Muscle layer of duodenum (tissue), 2 donors: ENCODE measurements around the gene C17orf113.

Source experiments
- H3K27ac ChIP-seq: one replicate; pipeline ENCODE4 v1.7.0; 2013; ENCODE audit warnings: mild to moderate bottlenecking, low read length
- H3K27me3 ChIP-seq: one replicate; pipeline ENCODE4 v1.7.0; 2013; ENCODE audit warnings: low read depth, mild to moderate bottlenecking, control low read depth, low read length
- H3K36me3 ChIP-seq, 2 donors: one replicate each; pipeline ENCODE4 v1.7.0; 2013; ENCODE audit warnings: low read length in 2 of 2, control low read depth in 1 of 2, mild to moderate bottlenecking in 1 of 2; ENCODE audit not compliant: insufficient read depth in 2 of 2, control insufficient read depth in 1 of 2
- H3K4me1 ChIP-seq, 2 donors: one replicate each; pipeline ENCODE4 v1.7.0; 2013; ENCODE audit warnings: low read length in 2 of 2, mild to moderate bottlenecking in 2 of 2, control low read depth in 1 of 2, moderate library complexity in 1 of 2; ENCODE audit not compliant: insufficient read depth in 2 of 2, control insufficient read depth in 1 of 2
- H3K4me3 ChIP-seq, 2 donors: one replicate each; pipeline ENCODE4 v1.7.0; 2013; ENCODE audit warnings: low read length in 2 of 2, low read depth in 1 of 2, mild to moderate bottlenecking in 1 of 2
- H3K9me3 ChIP-seq, 2 donors: one replicate each; pipeline ENCODE4 v1.7.0; 2013; ENCODE audit warnings: low read length in 2 of 2, control low read depth in 1 of 2, mild to moderate bottlenecking in 1 of 2; ENCODE audit not compliant: control insufficient read depth in 1 of 2
- donor health status: healthy.

The C17orf113 gene

GRCh38 chr17:42052346-42052877 is 2.0 kb upstream of the C17orf113 start:
- no peaks in the 10 kb centered on the region for H3K36me3 ChIP-seq
- no peaks in the 10 kb centered on the region for H3K9me3 ChIP-seq
- no peak overlapping the region for H3K27ac ChIP-seq
- peaks cover 6% of the 10 kb centered on the region for H3K27me3 ChIP-seq
- H3K4me1 ChIP-seq: no peaks in the 10 kb centered on the region
- no peak overlapping the region for H3K4me3 ChIP-seq

- Histone ChIP-seq H3K27ac (no peak overlapping the region), H3K36me3 (no peaks in the 10 kb centered on the region), H3K4me3 (no peak overlapping the region)
These were observed 1.2 kb upstream of the C17orf113 start for GRCh38 chr17:42051645-42052044.

GRCh38 chr17:42051013-42051400 is 606 bp upstream of the C17orf113 start:
- H3K36me3 ChIP-seq: no peaks in the 10 kb centered on the region
- no peaks in the 10 kb centered on the region for H3K4me1 ChIP-seq
- no peaks in the 10 kb centered on the region for H3K9me3 ChIP-seq
- H3K4me3 ChIP-seq: peak overlapping the region; percentile 30 to 37
- no peak overlapping the region for H3K27ac ChIP-seq
- H3K27me3 ChIP-seq: peaks cover 6% of the 10 kb centered on the region

More at GRCh38 chr17:42051645-42052044, 1.2 kb upstream of the C17orf113 start:
- H3K9me3 ChIP-seq: no peaks in the 10 kb centered on the region
- peaks cover 6% of the 10 kb centered on the region for H3K27me3 ChIP-seq
- no peaks in the 10 kb centered on the region for H3K4me1 ChIP-seq

- H3K27ac ChIP-seq: no peak overlapping the region
- no peaks in the 10 kb centered on the region for H3K4me1 ChIP-seq
- no peaks in the 10 kb centered on the region for H3K36me3 ChIP-seq
These were observed 488 bp downstream of the C17orf113 start for GRCh38 chr17:42049834-42050392.

GRCh38 chr17:42047343-42047742 is 3.1 kb downstream of the C17orf113 start:
- Histone ChIP-seq H3K4me3 (no peak overlapping the region), H3K9me3 (no peaks in the 10 kb centered on the region), H3K4me1 (no peaks in the 10 kb centered on the region), H3K36me3 (no peaks in the 10 kb centered on the region), H3K27ac (no peak overlapping the region), H3K27me3 (no peaks in the 10 kb centered on the region)

More at GRCh38 chr17:42049834-42050392, 488 bp downstream of the C17orf113 start:
- Histone ChIP-seq H3K4me3 (peak overlapping the region; percentile 49 to 57), H3K9me3 (no peaks in the 10 kb centered on the region), H3K27me3 (peaks cover 6% of the 10 kb centered on the region)

GRCh38 chr17:42045719-42046118 is 4.7 kb downstream of the C17orf113 start:
- Histone ChIP-seq H3K4me3 (no peak overlapping the region), H3K27me3 (no peaks in the 10 kb centered on the region), H3K9me3 (no peaks in the 10 kb centered on the region), H3K36me3 (no peaks in the 10 kb centered on the region), H3K27ac (no peak overlapping the region), H3K4me1 (no peaks in the 10 kb centered on the region)

GRCh38 chr17:42042598-42043319 is 7.6 kb downstream of the C17orf113 start:
- no peak overlapping the region for H3K4me3 ChIP-seq
- H3K4me1 ChIP-seq: peaks cover 0 to 6% of the 10 kb centered on the region in 2 donors
- no peaks in the 10 kb centered on the region for H3K36me3 ChIP-seq
- no peaks in the 10 kb centered on the region for H3K27me3 ChIP-seq
- no peak overlapping the region for H3K27ac ChIP-seq
- no peaks in the 10 kb centered on the region for H3K9me3 ChIP-seq

GRCh38 chr17:42041619-42042018 is 8.8 kb downstream of the C17orf113 start:
- Histone ChIP-seq H3K36me3 (no peaks in the 10 kb centered on the region), H3K9me3 (no peaks in the 10 kb centered on the region), H3K4me3 (no peak overlapping the region), H3K27ac (no peak overlapping the region), H3K4me1 (peaks cover 0 to 6% of the 10 kb centered on the region in 2 donors), H3K27me3 (no peaks in the 10 kb centered on the region)

- no peaks in the 10 kb centered on the region for H3K36me3 ChIP-seq
- no peak overlapping the region for H3K27ac ChIP-seq
- H3K4me3 ChIP-seq: no peak overlapping the region
These were observed 9.6 kb downstream of the C17orf113 start for GRCh38 chr17:42040818-42041217.

GRCh38 chr17:42039794-42040763 is 10.3 kb downstream of the C17orf113 start:
- Histone ChIP-seq H3K4me3 (no peak overlapping the region), H3K27ac (no peak overlapping the region), H3K27me3 (no peaks in the 10 kb centered on the region), H3K36me3 (no peaks in the 10 kb centered on the region), H3K4me1 (peaks cover 0 to 6% of the 10 kb centered on the region in 2 donors), H3K9me3 (no peaks in the 10 kb centered on the region)

More at GRCh38 chr17:42040818-42041217, 9.6 kb downstream of the C17orf113 start:
- Histone ChIP-seq H3K9me3 (no peaks in the 10 kb centered on the region), H3K27me3 (no peaks in the 10 kb centered on the region), H3K4me1 (peaks cover 0 to 6% of the 10 kb centered on the region in 2 donors)
